ENCODE results near the gene CCSER1.
"Not testable (repeated sequence)": the region's sequence is repeated elsewhere in the genome, so short reads cannot be mapped to it uniquely, and the experiment has no call there.

CCSER1 gene

GRCh38 chr4:91267543-91267942 is 1140.3 kb downstream of the CCSER1 start:
- ChIA-PET CTCF (no interaction called here), POLR2A (no interaction called here)
- peak; percentile 8 for DNase-seq (ENCODE audit: extremely low spot score)
- TF ChIP-seq CTCF (IDR thresholded peaks at IDR 0.05; ENCODE audit: control extremely low read depth, extremely low read depth, low read depth, missing control alignments), result no peak

- CTCF ChIA-PET; DNase-seq (ENCODE audit: extremely low spot score); POLR2A ChIA-PET: not testable (repeated sequence)
Observed at GRCh38 chr4:91268481-91268880, 1141.3 kb downstream of the CCSER1 start.

GRCh38 chr4:91268913-91269312 is 1141.7 kb downstream of the CCSER1 start:
- TF ChIP-seq CTCF (IDR thresholded peaks at IDR 0.05; ENCODE audit: control extremely low read depth, extremely low read depth, low read depth, missing control alignments), result no peak
- DNase-seq (ENCODE audit: extremely low spot score), result no peak
- ChIA-PET CTCF (no interaction called here), POLR2A (no interaction called here)

GRCh38 chr4:91279899-91280298 is 1152.7 kb downstream of the CCSER1 start:
- no peak for TF ChIP-seq CTCF (IDR thresholded peaks at IDR 0.05; ENCODE audit: control extremely low read depth, extremely low read depth, low read depth, missing control alignments)
- DNase-seq (ENCODE audit: extremely low spot score), result no peak
- POLR2A ChIA-PET, result no interaction called here
- CTCF ChIA-PET, result no interaction called here

- DNase-seq (ENCODE audit: extremely low spot score), result no peak
- ChIA-PET POLR2A (no interaction called here), CTCF (no interaction called here)
- TF ChIP-seq CTCF (IDR thresholded peaks at IDR 0.05; ENCODE audit: control extremely low read depth, extremely low read depth, low read depth, missing control alignments), result no peak
Observed at GRCh38 chr4:91280551-91281290, 1153.5 kb downstream of the CCSER1 start.

GRCh38 chr4:91282217-91282616 is 1155.0 kb downstream of the CCSER1 start:
- no peak for TF ChIP-seq CTCF (IDR thresholded peaks at IDR 0.05; ENCODE audit: control extremely low read depth, extremely low read depth, low read depth, missing control alignments)
- DNase-seq (ENCODE audit: extremely low spot score), result no peak
- POLR2A ChIA-PET, result no interaction called here
- CTCF ChIA-PET, result no interaction called here

GRCh38 chr4:91283726-91284230 is 1156.6 kb downstream of the CCSER1 start:
- ChIA-PET POLR2A (no interaction called here), CTCF (no interaction called here)
- TF ChIP-seq CTCF (IDR thresholded peaks at IDR 0.05; ENCODE audit: control extremely low read depth, extremely low read depth, low read depth, missing control alignments), result no peak
- no peak for DNase-seq (ENCODE audit: extremely low spot score)
